GM13976 (cell line): ENCODE data around the gene CCS.
"Not testable (repeated sequence)": the region's sequence is repeated elsewhere in the genome, so short reads cannot be mapped to it uniquely, and the experiment has no call there.

Experiments used
- DNase-seq: peaks from one replicate; pipeline ENCODE4 v3.0.0; 2012; ENCODE audit warnings: low spot score
- in situ Hi-C: fragments of 300-500 bp; cut with MboI; formaldehyde crosslinking; loops from one replicate; pipeline ENCODE4 v1.12.0; 2022; ENCODE audit warnings: low sequenced_read_pairs, mixed read lengths, inconsistent platforms; ENCODE audit not compliant: unreplicated experiment
- TF ChIP-seq, protein P1 (sequence below): IDR thresholded peaks from 2 replicates; pipeline ENCODE4 v1.5.1; 2012; ENCODE audit warnings: borderline replicate concordance, mild to moderate bottlenecking; ENCODE audit not compliant: insufficient read depth; ENCODE audit errors: extremely low read depth, missing control alignments, control extremely low read depth

The CCS gene

DNA sequence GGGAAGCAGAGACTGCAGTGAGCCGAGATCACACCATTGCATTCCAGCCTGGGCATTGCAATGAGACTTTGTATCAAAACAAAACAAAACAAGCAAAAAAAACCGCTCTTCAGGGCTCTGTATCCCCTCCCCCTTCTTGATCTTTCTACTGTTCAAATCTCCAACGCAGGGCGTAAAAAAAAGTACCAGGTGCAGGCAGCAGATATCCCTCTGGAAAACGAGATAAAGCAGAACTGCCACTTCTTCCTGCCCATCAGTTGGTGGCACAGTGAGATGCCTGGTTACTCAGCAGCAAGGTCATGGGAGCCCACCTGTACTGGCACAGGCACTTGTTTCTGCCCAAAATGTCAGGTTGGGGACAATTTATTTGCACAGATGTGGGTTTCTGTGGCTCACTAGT is 11.2 kb downstream of the CCS start:
- TF ChIP-seq, protein P1, sequence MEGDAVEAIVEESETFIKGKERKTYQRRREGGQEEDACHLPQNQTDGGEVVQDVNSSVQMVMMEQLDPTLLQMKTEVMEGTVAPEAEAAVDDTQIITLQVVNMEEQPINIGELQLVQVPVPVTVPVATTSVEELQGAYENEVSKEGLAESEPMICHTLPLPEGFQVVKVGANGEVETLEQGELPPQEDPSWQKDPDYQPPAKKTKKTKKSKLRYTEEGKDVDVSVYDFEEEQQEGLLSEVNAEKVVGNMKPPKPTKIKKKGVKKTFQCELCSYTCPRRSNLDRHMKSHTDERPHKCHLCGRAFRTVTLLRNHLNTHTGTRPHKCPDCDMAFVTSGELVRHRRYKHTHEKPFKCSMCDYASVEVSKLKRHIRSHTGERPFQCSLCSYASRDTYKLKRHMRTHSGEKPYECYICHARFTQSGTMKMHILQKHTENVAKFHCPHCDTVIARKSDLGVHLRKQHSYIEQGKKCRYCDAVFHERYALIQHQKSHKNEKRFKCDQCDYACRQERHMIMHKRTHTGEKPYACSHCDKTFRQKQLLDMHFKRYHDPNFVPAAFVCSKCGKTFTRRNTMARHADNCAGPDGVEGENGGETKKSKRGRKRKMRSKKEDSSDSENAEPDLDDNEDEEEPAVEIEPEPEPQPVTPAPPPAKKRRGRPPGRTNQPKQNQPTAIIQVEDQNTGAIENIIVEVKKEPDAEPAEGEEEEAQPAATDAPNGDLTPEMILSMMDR, result no peak
- DNase-seq, result no peak
- in situ Hi-C loops, result no loop called here

DNA sequence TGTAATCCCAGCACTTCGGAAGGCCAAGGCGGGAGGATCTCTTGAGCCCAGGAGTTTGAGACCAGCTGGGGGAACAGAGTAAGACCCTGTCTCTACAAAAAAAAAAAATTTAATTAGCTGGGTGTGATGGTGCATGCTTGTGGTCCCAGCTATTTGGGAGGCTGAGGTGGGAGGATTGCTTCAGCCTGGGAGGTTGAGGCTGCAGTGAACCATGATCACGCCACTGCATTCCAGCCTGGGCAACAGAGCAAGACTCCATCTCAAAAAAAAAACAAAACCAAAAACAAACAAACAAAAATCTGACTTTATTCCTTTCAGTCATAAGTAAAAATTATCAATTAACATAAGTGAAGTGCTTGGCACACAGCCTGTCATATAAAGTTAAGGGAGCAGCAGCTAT is 13.6 kb downstream of the CCS start:
- in situ Hi-C loops, DNase-seq: not testable (repeated sequence)

DNA sequence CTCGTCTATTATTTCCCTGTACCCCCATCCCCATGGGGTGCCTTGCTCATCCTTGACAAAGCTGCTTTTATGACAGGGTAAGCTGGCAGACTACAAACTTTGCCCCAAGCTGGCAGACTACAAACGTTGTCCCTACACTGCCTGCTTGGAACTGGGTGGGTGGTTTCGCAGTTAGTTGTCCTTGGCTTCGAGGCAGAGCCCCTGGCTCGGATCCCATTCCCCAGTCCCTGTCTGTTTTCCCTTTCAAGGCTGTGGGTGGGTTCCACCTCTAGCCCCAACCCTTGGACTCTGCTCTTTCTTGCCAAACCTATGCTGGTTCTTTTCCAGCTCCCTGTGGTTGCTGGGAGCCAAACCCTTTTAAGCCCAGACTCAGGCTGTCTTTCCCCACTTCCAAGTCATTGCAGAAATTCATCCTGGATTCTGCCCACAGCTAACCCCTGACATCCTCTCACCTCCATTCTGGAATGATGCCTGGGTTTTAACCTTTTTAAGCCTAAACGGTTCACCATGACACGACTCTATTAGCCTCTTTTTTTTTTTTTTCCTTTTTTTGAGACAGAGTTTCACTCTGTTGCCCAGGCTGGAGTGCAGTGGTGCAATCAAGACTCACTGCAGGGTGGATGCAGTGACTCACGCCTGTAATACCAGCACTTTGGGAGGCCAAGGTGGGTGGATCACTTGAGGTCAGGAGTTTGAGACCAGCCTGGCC is 14.3 kb downstream of the CCS start:
- in situ Hi-C loops, result no loop called here
- TF ChIP-seq, protein P1, result no peak
- DNase-seq, result no peak

DNA sequence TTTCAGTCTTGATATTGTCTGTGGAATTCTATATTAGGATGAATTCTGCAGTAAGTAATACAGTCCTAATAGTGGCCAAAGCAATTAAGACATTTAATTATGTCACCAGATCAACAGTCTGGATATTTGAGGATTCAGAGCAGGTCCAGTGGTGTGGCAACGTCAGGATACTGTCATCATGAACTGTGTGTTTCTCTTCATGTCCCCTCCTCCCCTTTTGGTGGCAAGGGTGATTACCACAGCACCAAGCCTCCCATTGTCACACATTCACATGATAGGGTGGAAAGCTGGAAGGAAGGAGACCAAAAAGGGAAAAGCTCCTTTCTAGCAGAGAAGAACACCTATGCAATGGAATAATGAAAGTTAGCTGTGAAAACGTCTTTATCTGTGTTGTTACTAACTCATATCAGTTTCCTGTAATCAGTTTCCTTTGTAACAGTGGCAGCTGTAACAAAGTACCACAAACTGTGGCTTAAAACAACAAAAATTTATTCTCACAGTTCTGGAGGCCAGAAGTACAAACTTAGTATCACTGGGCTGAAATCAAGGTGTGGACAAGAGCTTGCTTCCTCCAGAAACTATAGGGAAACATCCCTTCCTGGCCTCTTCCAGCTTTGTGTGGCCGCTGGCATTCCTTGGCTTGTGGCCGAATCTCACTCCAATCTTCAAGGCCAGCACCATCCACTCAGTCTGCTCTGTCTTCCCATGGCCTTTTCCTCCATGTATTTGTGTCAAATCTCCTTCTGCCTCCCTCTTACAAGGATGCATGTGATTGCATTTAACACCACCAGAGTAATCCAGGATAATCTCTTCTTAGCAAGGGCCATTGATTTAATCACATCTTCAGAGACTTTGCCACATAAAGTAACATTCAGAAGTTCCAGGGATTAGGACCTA is 17.0 kb downstream of the CCS start:
- TF ChIP-seq, protein P1, result no peak
- no peak for DNase-seq
- in situ Hi-C loops, result no loop called here

DNA sequence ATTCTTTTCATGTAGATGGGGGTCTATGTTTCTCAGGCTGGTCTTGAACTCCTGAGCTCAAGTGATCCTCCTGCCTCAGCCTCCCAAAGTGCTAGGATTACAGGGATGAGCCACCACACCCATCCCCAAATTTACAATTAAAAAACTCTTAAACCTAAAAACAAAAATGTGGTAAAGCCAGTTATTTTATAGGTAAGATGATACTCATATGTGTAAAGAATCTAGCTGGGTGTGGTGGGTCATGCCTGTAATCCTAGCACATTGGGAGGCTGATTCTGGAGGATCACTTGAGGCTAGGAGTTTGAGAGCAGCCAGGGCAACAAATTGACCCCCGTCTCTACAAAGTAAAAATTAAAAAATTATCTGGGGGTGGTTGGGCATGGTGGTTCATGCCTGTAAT is 19.5 kb downstream of the CCS start:
- no peak for DNase-seq
- TF ChIP-seq, protein P1, result no peak
- in situ Hi-C loops, result no loop called here

DNA sequence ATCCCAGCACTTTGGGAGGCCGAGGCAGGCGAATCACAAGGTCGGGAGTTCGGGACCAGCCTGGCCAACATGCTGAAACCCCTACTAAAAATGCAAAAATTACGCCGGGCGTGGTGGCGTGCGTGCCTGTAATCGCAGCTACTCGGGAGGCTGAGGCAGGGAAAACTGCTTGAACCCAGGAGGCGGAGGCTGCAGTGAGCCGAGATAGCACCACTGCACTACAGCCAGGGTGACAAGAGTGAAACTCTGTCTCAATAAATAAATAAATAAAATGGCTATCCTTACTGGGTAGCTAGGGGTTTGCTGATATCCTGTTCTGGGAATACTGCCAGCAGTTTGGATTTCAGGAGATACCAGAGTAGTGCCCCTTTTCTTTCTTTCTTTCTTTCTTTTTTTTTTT is 21.1 kb downstream of the CCS start:
- no peak for DNase-seq
- in situ Hi-C loops, result no loop called here
- TF ChIP-seq, protein P1, result no peak

DNA sequence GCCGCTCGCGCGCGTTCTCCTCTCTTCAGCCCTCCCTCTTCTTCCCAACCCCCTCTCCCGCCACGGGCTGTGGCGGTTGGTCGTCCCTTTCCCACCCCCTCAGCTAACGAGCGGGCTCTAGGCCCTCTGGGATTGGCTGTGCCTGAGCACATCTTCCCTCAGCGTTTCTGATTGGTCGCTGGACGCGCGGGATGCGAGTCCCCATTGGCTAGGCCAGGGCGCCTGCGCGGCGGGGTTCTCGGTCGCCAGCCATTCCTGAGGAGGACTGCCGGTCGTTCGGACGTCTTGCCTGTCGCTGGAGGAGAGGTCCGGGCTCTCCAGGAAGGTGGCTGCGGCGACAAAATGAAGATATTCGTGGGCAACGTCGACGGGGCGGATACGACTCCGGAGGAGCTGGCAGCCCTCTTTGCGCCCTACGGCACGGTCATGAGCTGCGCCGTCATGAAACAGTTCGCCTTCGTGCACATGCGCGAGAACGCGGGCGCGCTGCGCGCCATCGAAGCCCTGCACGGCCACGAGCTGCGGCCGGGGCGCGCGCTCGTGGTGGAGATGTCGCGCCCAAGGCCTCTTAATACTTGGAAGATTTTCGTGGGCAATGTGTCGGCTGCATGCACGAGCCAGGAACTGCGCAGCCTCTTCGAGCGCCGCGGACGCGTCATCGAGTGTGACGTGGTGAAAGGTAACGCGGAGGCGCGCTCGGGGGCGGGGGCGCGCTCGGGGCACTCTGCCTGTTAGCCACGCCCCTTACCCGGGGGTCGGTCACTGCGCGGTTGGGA is 23.6 kb downstream of the CCS start, which contains the start of gene RBM14:
Gene RBM14, plus strand, starts transcription at position 252 of the 776 bp plus-strand sequence. Its CDS starts 91 bp downstream, at position 343.
- TF ChIP-seq, protein P1, result no peak
- peak; percentile 99 for DNase-seq
- in situ Hi-C loops, result no loop called here
